ENCODE data around the gene PHF21A. TPM values are rescaled to one million over a fixed set of nuclear protein-coding genes. Genes with fewer than 3 reads are reported as not detected.

The PHF21A gene
- total and polyA plus RNA-seq, 10 of the 15 experiments (the other 5 are each of a cell fraction or from before 2014, with no cell fraction given) = 2.6 to 37.2 (median 16.0) TPM

DNA sequence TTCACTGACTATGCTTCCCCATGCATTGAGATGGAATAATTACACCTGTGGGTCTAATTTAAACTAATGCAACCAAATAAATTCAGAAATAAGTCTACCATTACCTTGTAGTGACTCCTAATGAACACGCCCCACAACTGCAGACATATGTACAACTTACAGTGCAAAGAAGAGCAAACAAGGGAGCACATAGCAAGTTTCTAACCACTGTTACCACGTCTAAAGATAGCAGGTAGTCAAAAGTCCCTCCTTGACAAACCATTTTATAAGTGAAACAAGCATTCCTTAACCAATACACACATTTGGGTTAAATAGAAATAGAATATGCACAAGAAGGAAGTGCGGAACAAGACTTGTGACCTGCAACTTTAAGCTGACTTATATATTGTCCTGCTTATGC, 20.6 kb downstream of the PHF21A start (continued):
- peak; percentile 54 for TF ChIP-seq SPI1 (IDR thresholded peaks at IDR 0.05; ENCODE audit: borderline replicate concordance, insufficient read depth, low read depth, low read length)
- TF ChIP-seq CBX5 (IDR thresholded peaks at IDR 0.05; ENCODE audit: low read depth) = no peak
- 0 out of 2 replicates have a peak, but pooled peaks have one; percentile 14 for TF ChIP-seq CREM (IDR thresholded peaks at IDR 0.05; ENCODE audit: low read depth)
- TF ChIP-seq NRF1 (conservative IDR thresholded peaks at IDR 0.05; ENCODE audit: low read depth, low read length) = no peak
- TF ChIP-seq ZNF207 (IDR thresholded peaks at IDR 0.05; ENCODE audit: borderline replicate concordance) = no peak
- TF ChIP-seq CBX3 (IDR thresholded peaks at IDR 0.05; ENCODE audit: borderline replicate concordance, low read depth) = no peak
- TF ChIP-seq SP1 (IDR thresholded peaks at IDR 0.05; ENCODE audit: low read depth, low read length) = peak; percentile 28
- TF ChIP-seq IKZF2 (IDR thresholded peaks at IDR 0.05) = peak; percentile 77 to 78; a peak in 3 of 4 replicates
- no peak for TF ChIP-seq ZNF24 (IDR thresholded peaks at IDR 0.05)
- no peak for TF ChIP-seq RAD51 (IDR thresholded peaks at IDR 0.05)
- no peak for TF ChIP-seq BHLHE40 (IDR thresholded peaks at IDR 0.05; ENCODE audit: borderline replicate concordance in 1 of 2, low read depth in 2 of 2, low read length in 1 of 2)
- TF ChIP-seq, protein P1, sequence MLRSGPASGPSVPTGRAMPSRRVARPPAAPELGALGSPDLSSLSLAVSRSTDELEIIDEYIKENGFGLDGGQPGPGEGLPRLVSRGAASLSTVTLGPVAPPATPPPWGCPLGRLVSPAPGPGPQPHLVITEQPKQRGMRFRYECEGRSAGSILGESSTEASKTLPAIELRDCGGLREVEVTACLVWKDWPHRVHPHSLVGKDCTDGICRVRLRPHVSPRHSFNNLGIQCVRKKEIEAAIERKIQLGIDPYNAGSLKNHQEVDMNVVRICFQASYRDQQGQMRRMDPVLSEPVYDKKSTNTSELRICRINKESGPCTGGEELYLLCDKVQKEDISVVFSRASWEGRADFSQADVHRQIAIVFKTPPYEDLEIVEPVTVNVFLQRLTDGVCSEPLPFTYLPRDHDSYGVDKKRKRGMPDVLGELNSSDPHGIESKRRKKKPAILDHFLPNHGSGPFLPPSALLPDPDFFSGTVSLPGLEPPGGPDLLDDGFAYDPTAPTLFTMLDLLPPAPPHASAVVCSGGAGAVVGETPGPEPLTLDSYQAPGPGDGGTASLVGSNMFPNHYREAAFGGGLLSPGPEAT (IDR thresholded peaks at IDR 0.05; ENCODE audit: low read depth) = peak; percentile 80
- no peak for TF ChIP-seq NFXL1 (IDR thresholded peaks at IDR 0.05; ENCODE audit: borderline replicate concordance)
- TF ChIP-seq ZNF274 (IDR thresholded peaks at IDR 0.05; ENCODE audit: insufficient read depth, insufficient read length) = no peak
- peak; percentile 80 for TF ChIP-seq MEF2B (IDR thresholded peaks at IDR 0.05; ENCODE audit: partially characterized antibody, poor library complexity, severe bottlenecking)
- no peak for TF ChIP-seq JUND (IDR thresholded peaks at IDR 0.05; ENCODE audit: low read depth, low read length)
- TF ChIP-seq EGR1 (IDR thresholded peaks at IDR 0.05; ENCODE audit: borderline replicate concordance in 1 of 2, low read depth in 2 of 2, low read length in 2 of 2) = no peak
- TF ChIP-seq SREBF2 (IDR thresholded peaks at IDR 0.05; ENCODE audit: low read length) = no peak
- TF ChIP-seq, protein P2, sequence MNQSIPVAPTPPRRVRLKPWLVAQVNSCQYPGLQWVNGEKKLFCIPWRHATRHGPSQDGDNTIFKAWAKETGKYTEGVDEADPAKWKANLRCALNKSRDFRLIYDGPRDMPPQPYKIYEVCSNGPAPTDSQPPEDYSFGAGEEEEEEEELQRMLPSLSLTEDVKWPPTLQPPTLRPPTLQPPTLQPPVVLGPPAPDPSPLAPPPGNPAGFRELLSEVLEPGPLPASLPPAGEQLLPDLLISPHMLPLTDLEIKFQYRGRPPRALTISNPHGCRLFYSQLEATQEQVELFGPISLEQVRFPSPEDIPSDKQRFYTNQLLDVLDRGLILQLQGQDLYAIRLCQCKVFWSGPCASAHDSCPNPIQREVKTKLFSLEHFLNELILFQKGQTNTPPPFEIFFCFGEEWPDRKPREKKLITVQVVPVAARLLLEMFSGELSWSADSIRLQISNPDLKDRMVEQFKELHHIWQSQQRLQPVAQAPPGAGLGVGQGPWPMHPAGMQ (IDR thresholded peaks at IDR 0.05; ENCODE audit: borderline replicate concordance) = no peak
- no peak for TF ChIP-seq RB1 (IDR thresholded peaks at IDR 0.05; ENCODE audit: borderline replicate concordance)
- no peak for TF ChIP-seq ZNF217 (IDR thresholded peaks at IDR 0.05)
- no peak for TF ChIP-seq NFYA (IDR thresholded peaks at IDR 0.05; ENCODE audit: borderline replicate concordance, low read depth, low read length)
- no peak for TF ChIP-seq BRCA1 (IDR thresholded peaks at IDR 0.05; ENCODE audit: low read depth, low read length)

Data from GM12878 (cell line).